GM12878 (cell line): ENCODE data around the gene TRAF3. TPM values are rescaled to one million over a fixed set of nuclear protein-coding genes. Genes with fewer than 3 reads are reported as not detected.

Experiments
- ATAC-seq: fragments of 200-7000 bp; cut with Tn5 transposase; 3 replicates; pipeline ENCODE4 v1.9.1; 2020; ENCODE audit warnings: mild to moderate bottlenecking, moderate library complexity
- BruUV-seq: library from RNA; stranded (reverse); fragments of 400-500 nt; replicated peaks from 2 replicates; lab custom pipeline; 2021; lab: Mats Ljungman, UMichigan
- CTCF ChIA-PET: fragments of 300-600 bp; sonication (Branson Sonifier 250); formaldehyde crosslinking; extraction: SDS; loops from one replicate; lab custom pipeline; 2021; ENCODE audit warnings: inconsistent platforms; lab: Yijun Ruan, JAX
- POLR2A ChIA-PET: fragments of 350-600 bp; formaldehyde crosslinking; extraction: SDS; loops from one replicate; lab custom pipeline; 2021; ENCODE audit warnings: inconsistent platforms; lab: Charles Lee
- RAD21 ChIA-PET: fragments of 300-600 bp; sonication (Branson Sonifier 250); formaldehyde crosslinking; loops from one replicate; lab custom pipeline; 2023; ENCODE audit warnings: antibody characterized with exemption; ENCODE audit not compliant: unreplicated experiment; lab: Charles Lee
- SMC1A ChIA-PET: fragments of 300-600 bp; sonication (Branson Sonifier 250); formaldehyde crosslinking; loops from one replicate; lab custom pipeline; 2023; ENCODE audit not compliant: unreplicated experiment, uncharacterized antibody; lab: Charles Lee
- DNase-seq: peaks from one replicate; pipeline ENCODE4 v3.0.0-alpha.2; 2011; ENCODE audit warnings: low read depth, low spot score
- FAIRE-seq: peaks from 3 replicates; lab custom pipeline; 2011; peaks lifted over from hg19 to GRCh38; lab: Jason Lieb, UNC
- H2AFZ ChIP-seq: 2 replicates; pipeline ENCODE4 v1.6.0; 2011; ENCODE audit warnings: low read depth, low read length, control low read depth; ENCODE audit not compliant: control insufficient read depth
- H3K27ac ChIP-seq: 2 replicates; pipeline ENCODE4 v1.5.1; 2011; ENCODE audit warnings: control low read depth; ENCODE audit not compliant: control insufficient read depth, insufficient read depth
- H3K27me3 ChIP-seq, 2 experiments: replicated peaks in 1 of 2; 2 replicates each; pipeline versions ENCODE4 v1.6.0 to v1.6.1; 2011; ENCODE audit warnings: low read length in 1 of 2; ENCODE audit not compliant: control insufficient read depth in 2 of 2, insufficient read depth in 2 of 2
- H3K36me3 ChIP-seq, 2 experiments: 2 replicates each; pipeline ENCODE4 v1.5.1; 2011; ENCODE audit warnings: low read length in 1 of 2; ENCODE audit not compliant: control insufficient read depth in 2 of 2, insufficient read depth in 2 of 2
- H3K4me1 ChIP-seq: 2 replicates; pipeline ENCODE4 v1.6.1; 2011; ENCODE audit warnings: mild to moderate bottlenecking, low read length, moderate library complexity, mixed read lengths; ENCODE audit not compliant: control insufficient read depth, insufficient read depth
- H3K4me2 ChIP-seq: 2 replicates; pipeline ENCODE4 v1.6.0; 2011; ENCODE audit warnings: control low read depth; ENCODE audit not compliant: control insufficient read depth, insufficient read depth
- H3K4me3 ChIP-seq: fragments of 200-600 bp; sonication (generic); 2 replicates; pipeline ENCODE4 v1.5.1; 2016
- H3K79me2 ChIP-seq: 2 replicates; pipeline ENCODE4 v1.6.0; 2011; ENCODE audit warnings: low read length; ENCODE audit not compliant: control insufficient read depth, insufficient read depth
- H3K9ac ChIP-seq: 2 replicates; pipeline ENCODE4 v1.8.0; 2011; ENCODE audit warnings: low read length, control low read depth, mixed read lengths; ENCODE audit not compliant: control insufficient read depth, insufficient read depth
- H3K9me3 ChIP-seq: replicated peaks from 3 replicates; pipeline ENCODE4 v1.5.1; 2011; ENCODE audit warnings: mild to moderate bottlenecking, low read length; ENCODE audit not compliant: control insufficient read depth, insufficient read depth
- H4K20me1 ChIP-seq: 2 replicates; pipeline ENCODE4 v1.6.0; 2011; ENCODE audit not compliant: control insufficient read depth, insufficient read depth
- IKZF2 ChIP-seq, 2 experiments: fragments of 450-650 bp; IDR thresholded peaks; 2 replicates each; pipeline ENCODE4 v1.6.1; 2017; ENCODE audit warnings: mild to moderate bottlenecking in 2 of 2, moderate library complexity in 2 of 2
- NFIC ChIP-seq: IDR thresholded peaks from 2 replicates; pipeline ENCODE4 v1.6.1; 2012; ENCODE audit warnings: low read depth, mild to moderate bottlenecking, inconsistent platforms, low read length, moderate library complexity
- SPI1 ChIP-seq: IDR thresholded peaks from 2 replicates; pipeline ENCODE4 v1.6.1; 2011; ENCODE audit warnings: low read depth, mild to moderate bottlenecking, low read length, moderate library complexity, borderline replicate concordance; ENCODE audit not compliant: insufficient read depth
- WGBS: methylation state at CpG from one replicate; pipeline ENCODE4 v1.1.6; 2016; ENCODE audit warnings: low lambda C conversion rate; ENCODE audit not compliant: insufficient replicate concordance, insufficient coverage; ENCODE audit errors: missing lambda C conversion rate; 5-methylcytosine and 5-hydroxymethylcytosine counted together
- in situ Hi-C: fragments of 300-500 bp; cut with MboI; formaldehyde crosslinking; loops from 9 replicates; pipeline ENCODE4 v1.14.3; 2018; ENCODE audit warnings: mixed read lengths
- intact Hi-C: fragments of 100-400 bp; cut with micrococcal nuclease; formaldehyde crosslinking; loops from one replicate; pipeline ENCODE4 v1.14.2; 2022; ENCODE audit not compliant: unreplicated experiment
- polyA plus RNA-seq, 11 experiments: library from polyadenylated mRNA; depleted of rRNA in 4 of 11; unstranded in 6 of 11; stranded (reverse) in 5 of 11; fragments of >200 nt; fragmentation: Nextera tagmentation in 4 of 11; fragmentation: Illumina TruSeq in 1 of 11; extraction: Ambion mirVana in 4 of 11; extraction: Trizol in 1 of 11; gene quantifications; 1 replicate in 1 of 11; 2 replicates in 10 of 11; pipeline versions ENCODE4 v1.2.1 to v1.2.3, GENCODE V29; 2011 to 2016; ENCODE audit warnings: inconsistent platforms in 2 of 11, missing spikeins in 2 of 11, low read depth in 1 of 11
- total RNA-seq, 4 experiments: library from RNA; depleted of rRNA in 3 of 4; stranded (reverse); fragments of >200 nt in 3 of 4; fragmentation: Illumina TruSeq in 1 of 4; extraction: Trizol in 1 of 4; gene quantifications; 2 replicates each; pipeline versions ENCODE4 v1.2.1 to v1.2.3, GENCODE V29; 2013 to 2021
- TF ChIP-seq, protein P1 (sequence below): fragments of 450-650 bp; IDR thresholded peaks from 2 replicates; pipeline ENCODE4 v1.6.1; 2017; ENCODE audit warnings: mild to moderate bottlenecking, moderate library complexity

TRAF3 gene
- total and polyA plus RNA-seq, 10 of the 15 experiments (the other 5 are each of a cell fraction or from before 2014, with no cell fraction given) = 3.0 to 70.1 (median 36.5) TPM

DNA sequence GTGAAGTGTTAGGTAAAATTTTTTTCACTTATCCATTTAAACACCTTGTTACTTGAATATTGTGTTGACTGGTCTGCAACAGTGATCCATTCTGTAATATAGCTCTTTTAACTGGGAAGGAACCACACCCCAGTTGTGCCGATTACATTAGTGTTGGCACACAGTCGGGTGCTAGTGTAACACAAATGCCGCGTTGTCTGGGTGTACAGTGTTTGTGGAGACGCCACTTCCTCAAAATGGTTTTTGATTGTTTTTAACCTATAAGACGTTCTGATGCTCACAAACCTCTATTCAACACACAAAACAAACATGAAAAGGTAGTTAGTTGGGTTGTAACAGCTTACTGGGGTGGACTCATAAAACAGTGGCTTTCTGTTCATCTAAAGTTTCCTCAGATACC lies 48.0 kb upstream of the TRAF3 start:
- H3K36me3 ChIP-seq = peaks cover 8 to 37% of the 10 kb centered on the region in 2 experiments
- ChIA-PET POLR2A (no interaction called here), SMC1A (interaction anchor here (1.4 kb wide), 1 partner anchor 134 kb away, joined by 4 read pairs; no protein-coding TSS in a partner anchor), CTCF (interaction anchor here (0.6 to 0.7 kb wide), 2 partner anchors 35 to 205 kb away, joined by 3 read pairs; no protein-coding TSS in a partner anchor), RAD21 (no interaction called here)
- intact Hi-C loops (no loop called here), in situ Hi-C loops (no loop called here)
- no peak overlapping the region for H3K4me3 ChIP-seq
- 85% methylated on average over 6 of the region's 6 CpGs for WGBS
- H3K4me1 ChIP-seq = no peaks in the 10 kb centered on the region
- H3K9ac ChIP-seq = no peak overlapping the region
- no peak overlapping the region for H2AFZ ChIP-seq
- no peak for DNase-seq
- FAIRE-seq = no peak
- no peak overlapping the region for H3K4me2 ChIP-seq
- TF ChIP-seq, protein P1, sequence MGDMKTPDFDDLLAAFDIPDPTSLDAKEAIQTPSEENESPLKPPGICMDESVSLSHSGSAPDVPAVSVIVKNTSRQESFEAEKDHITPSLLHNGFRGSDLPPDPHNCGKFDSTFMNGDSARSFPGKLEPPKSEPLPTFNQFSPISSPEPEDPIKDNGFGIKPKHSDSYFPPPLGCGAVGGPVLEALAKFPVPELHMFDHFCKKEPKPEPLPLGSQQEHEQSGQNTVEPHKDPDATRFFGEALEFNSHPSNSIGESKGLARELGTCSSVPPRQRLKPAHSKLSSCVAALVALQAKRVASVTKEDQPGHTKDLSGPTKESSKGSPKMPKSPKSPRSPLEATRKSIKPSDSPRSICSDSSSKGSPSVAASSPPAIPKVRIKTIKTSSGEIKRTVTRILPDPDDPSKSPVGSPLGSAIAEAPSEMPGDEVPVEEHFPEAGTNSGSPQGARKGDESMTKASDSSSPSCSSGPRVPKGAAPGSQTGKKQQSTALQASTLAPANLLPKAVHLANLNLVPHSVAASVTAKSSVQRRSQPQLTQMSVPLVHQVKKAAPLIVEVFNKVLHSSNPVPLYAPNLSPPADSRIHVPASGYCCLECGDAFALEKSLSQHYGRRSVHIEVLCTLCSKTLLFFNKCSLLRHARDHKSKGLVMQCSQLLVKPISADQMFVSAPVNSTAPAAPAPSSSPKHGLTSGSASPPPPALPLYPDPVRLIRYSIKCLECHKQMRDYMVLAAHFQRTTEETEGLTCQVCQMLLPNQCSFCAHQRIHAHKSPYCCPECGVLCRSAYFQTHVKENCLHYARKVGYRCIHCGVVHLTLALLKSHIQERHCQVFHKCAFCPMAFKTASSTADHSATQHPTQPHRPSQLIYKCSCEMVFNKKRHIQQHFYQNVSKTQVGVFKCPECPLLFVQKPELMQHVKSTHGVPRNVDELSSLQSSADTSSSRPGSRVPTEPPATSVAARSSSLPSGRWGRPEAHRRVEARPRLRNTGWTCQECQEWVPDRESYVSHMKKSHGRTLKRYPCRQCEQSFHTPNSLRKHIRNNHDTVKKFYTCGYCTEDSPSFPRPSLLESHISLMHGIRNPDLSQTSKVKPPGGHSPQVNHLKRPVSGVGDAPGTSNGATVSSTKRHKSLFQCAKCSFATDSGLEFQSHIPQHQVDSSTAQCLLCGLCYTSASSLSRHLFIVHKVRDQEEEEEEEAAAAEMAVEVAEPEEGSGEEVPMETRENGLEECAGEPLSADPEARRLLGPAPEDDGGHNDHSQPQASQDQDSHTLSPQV = no peak
- TF ChIP-seq NFIC (no peak), IKZF2 (IDR thresholded peaks at IDR 0.05) (no peak), SPI1 (peak; percentile 23; the same call in 1 of the 2 replicates)
- no peaks in the 10 kb centered on the region for H3K9me3 ChIP-seq
- H3K27ac ChIP-seq = no peak overlapping the region
- H4K20me1 ChIP-seq = no peaks in the 10 kb centered on the region
- ATAC-seq = no peak
- no TSS peak for BruUV-seq
- no peaks in the 10 kb centered on the region for H3K79me2 ChIP-seq
- H3K27me3 ChIP-seq = no peaks in the 10 kb centered on the region
